ENCODE measurements around the gene ZDHHC14.

Gene ZDHHC14

DNA sequence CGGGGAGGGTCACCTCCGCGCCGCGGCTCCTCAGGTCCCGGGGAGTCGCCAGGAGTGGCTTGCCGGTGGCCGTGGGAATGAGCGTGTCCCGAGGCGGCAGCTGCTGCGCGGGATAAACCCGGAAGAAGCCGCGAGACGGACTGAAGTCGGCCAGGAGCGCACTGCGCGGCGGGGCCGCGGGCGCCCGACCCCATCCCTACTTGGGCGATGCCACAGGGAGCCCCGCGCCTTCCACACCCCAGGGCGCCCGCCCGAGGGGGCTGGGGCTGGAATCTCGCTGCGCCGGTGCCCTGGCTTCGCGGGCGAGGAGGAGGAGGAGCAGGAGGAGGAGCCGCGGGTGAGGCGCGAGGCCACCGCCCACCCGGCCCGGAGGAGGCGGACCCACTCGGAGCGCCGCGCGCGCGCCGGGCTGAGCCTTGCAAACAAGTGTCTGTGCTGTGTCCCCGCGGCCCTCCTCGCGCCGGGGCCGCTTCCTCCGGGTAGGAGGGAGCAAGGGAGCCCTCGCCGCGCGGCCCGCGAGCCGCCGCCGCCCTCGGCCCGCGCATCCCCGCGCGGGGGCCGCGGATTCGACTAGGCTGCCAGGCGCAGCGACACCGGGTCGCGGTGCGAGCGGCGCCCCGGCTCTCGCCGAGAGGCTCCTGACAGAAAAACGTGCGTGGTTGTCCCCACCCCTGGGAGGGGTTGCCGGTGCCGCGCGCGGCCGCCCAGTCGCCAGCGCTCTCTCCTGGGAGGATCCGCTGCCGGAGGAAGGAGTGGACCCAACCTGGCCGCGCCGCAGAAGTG, at the start of gene ZDHHC14:
ZDHHC14 (plus strand) TSS at position 412 of the 783 bp plus-strand sequence.
- H3K36me3 ChIP-seq (replicated peaks; ENCODE audit: insufficient read depth, low read length): no peaks in the 10 kb centered on the region
- no peaks in the 10 kb centered on the region for H4K20me1 ChIP-seq (ENCODE audit: insufficient read depth, low read length)
- peak within 1 kb of the TSS; percentile 48; the same call in 1 of the 2 replicates for H2AFZ ChIP-seq (ENCODE audit: low read length)
- H3K4me1 ChIP-seq (ENCODE audit: low read length): peaks cover 23% of the 10 kb centered on the region
- DNase-seq: peak; percentile 77
- peak within 1 kb of the TSS; percentile 89; the same call in 1 of the 2 replicates for H3K4me2 ChIP-seq (ENCODE audit: low read depth, low read length)
- no peaks in the 10 kb centered on the region for H3K27me3 ChIP-seq (replicated peaks; ENCODE audit: insufficient read depth, low read length)
- H3K9me3 ChIP-seq (replicated peaks; ENCODE audit: insufficient read depth, low read length): no peaks in the 10 kb centered on the region
- peak within 1 kb of the TSS; percentile 82 for H3K27ac ChIP-seq (ENCODE audit: low read length)
- H3K9ac ChIP-seq (ENCODE audit: low read length): peak within 1 kb of the TSS; percentile 97
- TF ChIP-seq, protein P1, sequence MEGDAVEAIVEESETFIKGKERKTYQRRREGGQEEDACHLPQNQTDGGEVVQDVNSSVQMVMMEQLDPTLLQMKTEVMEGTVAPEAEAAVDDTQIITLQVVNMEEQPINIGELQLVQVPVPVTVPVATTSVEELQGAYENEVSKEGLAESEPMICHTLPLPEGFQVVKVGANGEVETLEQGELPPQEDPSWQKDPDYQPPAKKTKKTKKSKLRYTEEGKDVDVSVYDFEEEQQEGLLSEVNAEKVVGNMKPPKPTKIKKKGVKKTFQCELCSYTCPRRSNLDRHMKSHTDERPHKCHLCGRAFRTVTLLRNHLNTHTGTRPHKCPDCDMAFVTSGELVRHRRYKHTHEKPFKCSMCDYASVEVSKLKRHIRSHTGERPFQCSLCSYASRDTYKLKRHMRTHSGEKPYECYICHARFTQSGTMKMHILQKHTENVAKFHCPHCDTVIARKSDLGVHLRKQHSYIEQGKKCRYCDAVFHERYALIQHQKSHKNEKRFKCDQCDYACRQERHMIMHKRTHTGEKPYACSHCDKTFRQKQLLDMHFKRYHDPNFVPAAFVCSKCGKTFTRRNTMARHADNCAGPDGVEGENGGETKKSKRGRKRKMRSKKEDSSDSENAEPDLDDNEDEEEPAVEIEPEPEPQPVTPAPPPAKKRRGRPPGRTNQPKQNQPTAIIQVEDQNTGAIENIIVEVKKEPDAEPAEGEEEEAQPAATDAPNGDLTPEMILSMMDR (IDR thresholded peaks at IDR 0.05; ENCODE audit: low read length): no peak
- TF ChIP-seq EZH2phosphoT487 (IDR thresholded peaks at IDR 0.05; ENCODE audit: low read length) (no peak), EZH2 (optimal IDR thresholded peaks at IDR 0.05; ENCODE audit: low read depth, low read length) (no peak)
- H3K79me2 ChIP-seq (ENCODE audit: low read length): peaks cover 27% of the 10 kb centered on the region
- peak within 1 kb of the TSS; percentile 75 for H3K4me3 ChIP-seq (ENCODE audit: low read length)
- H3F3A ChIP-seq (ENCODE audit: insufficient read depth, low read length): peaks cover 9% of the 10 kb centered on the region
- no peaks in the 10 kb centered on the region for H3K9me2 ChIP-seq (replicated peaks; ENCODE audit: insufficient read depth, low read length)

DNA sequence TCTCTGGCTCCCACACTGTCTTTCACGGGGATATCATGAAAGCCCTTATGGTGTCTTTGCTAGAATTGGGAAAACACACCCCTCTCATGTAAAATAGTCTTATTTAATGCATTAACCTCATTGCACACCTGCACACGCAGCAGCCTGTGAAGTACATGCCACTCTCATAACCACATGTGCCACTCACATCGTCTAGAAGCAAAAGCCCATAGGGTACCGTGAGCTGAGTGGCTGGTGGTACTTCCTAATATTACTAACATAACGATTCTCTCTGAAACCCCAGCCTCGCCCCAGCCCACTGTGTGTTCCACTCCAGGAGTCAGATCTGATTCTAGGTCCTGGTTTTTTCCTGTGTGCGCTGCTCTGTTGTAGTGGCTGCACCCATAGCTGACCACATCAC, 48.2 kb upstream of the ZDHHC14 start:
- no peak overlapping the region for H3K9ac ChIP-seq (ENCODE audit: low read length)
- H2AFZ ChIP-seq (ENCODE audit: low read length): no peak overlapping the region
- no peaks in the 10 kb centered on the region; the same call in 1 of the 2 replicates for H3K27me3 ChIP-seq (replicated peaks; ENCODE audit: insufficient read depth, low read length)
- no peaks in the 10 kb centered on the region for H3K79me2 ChIP-seq (ENCODE audit: low read length)
- DNase-seq: no peak
- H3K9me2 ChIP-seq (replicated peaks; ENCODE audit: insufficient read depth, low read length): no peaks in the 10 kb centered on the region
- no peak overlapping the region for H3K4me2 ChIP-seq (ENCODE audit: low read depth, low read length)
- H3K4me3 ChIP-seq (ENCODE audit: low read length): no peak overlapping the region
- H3K9me3 ChIP-seq (replicated peaks; ENCODE audit: insufficient read depth, low read length): no peaks in the 10 kb centered on the region
- no peaks in the 10 kb centered on the region for H4K20me1 ChIP-seq (ENCODE audit: insufficient read depth, low read length)
- H3F3A ChIP-seq (ENCODE audit: insufficient read depth, low read length): no peaks in the 10 kb centered on the region
- TF ChIP-seq, protein P1 (IDR thresholded peaks at IDR 0.05; ENCODE audit: low read length): no peak
- TF ChIP-seq EZH2phosphoT487 (IDR thresholded peaks at IDR 0.05; ENCODE audit: low read length) (no peak), EZH2 (optimal IDR thresholded peaks at IDR 0.05; ENCODE audit: low read depth, low read length) (no peak)
- no peaks in the 10 kb centered on the region for H3K4me1 ChIP-seq (ENCODE audit: low read length)
- H3K36me3 ChIP-seq (replicated peaks; ENCODE audit: insufficient read depth, low read length): no peaks in the 10 kb centered on the region
- H3K27ac ChIP-seq (ENCODE audit: low read length): no peak overlapping the region

DNA sequence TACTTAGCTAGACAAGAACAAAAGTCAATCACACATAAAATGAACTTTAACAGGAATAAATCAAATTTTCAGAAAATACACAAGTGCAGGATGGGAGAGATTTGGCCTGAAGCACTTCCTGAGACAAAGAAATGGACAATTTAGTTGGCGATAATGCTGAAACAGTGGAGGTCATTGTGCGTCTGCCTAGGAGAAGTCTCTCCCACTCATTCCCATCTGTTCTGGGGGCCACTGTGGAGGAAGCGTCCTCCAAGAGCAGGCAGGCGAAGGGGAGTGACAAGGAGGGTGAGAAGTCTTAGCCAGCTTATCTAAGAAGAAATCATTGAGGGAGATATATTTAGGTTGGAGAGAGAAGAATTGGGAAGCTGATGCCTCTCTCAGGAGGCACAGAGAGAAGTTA, 47.5 kb upstream of the ZDHHC14 start:
- no peak overlapping the region for H3K27ac ChIP-seq (ENCODE audit: low read length)
- H3K9ac ChIP-seq (ENCODE audit: low read length): no peak overlapping the region
- H3K27me3 ChIP-seq (replicated peaks; ENCODE audit: insufficient read depth, low read length): no peaks in the 10 kb centered on the region; the same call in 1 of the 2 replicates

DNA sequence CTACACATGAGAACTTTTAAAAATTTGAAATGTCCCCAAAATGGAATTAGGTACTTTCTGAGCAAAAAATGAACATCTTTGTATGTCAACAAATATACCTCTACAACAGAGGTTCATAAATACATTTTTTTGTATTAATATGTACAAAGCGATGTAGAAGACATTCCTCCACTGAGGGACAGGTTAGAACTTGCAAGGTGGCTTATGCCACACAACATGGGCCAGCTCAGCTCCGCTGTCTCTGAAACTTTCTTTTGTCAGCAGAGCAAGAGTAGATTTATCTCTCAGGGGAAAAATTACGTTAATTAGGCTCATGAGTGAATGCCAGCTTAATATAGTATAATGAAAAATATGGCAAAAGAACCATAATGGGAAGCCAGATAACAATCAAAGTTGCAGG, 47.0 kb upstream of the ZDHHC14 start:
- H3K4me1 ChIP-seq (ENCODE audit: low read length): no peaks in the 10 kb centered on the region
- no peaks in the 10 kb centered on the region for H4K20me1 ChIP-seq (ENCODE audit: insufficient read depth, low read length)
- no peaks in the 10 kb centered on the region for H3K9me2 ChIP-seq (replicated peaks; ENCODE audit: insufficient read depth, low read length)
- H3K36me3 ChIP-seq (replicated peaks; ENCODE audit: insufficient read depth, low read length): no peaks in the 10 kb centered on the region
- no peak overlapping the region for H2AFZ ChIP-seq (ENCODE audit: low read length)
- no peak overlapping the region for H3K9ac ChIP-seq (ENCODE audit: low read length)
- no peak overlapping the region for H3K4me3 ChIP-seq (ENCODE audit: low read length)
- no peak overlapping the region for H3K4me2 ChIP-seq (ENCODE audit: low read depth, low read length)
- TF ChIP-seq EZH2phosphoT487 (IDR thresholded peaks at IDR 0.05; ENCODE audit: low read length) (no peak), EZH2 (optimal IDR thresholded peaks at IDR 0.05; ENCODE audit: low read depth, low read length) (no peak)
- TF ChIP-seq, protein P1 (IDR thresholded peaks at IDR 0.05; ENCODE audit: low read length): no peak
- no peaks in the 10 kb centered on the region for H3K9me3 ChIP-seq (replicated peaks; ENCODE audit: insufficient read depth, low read length)
- DNase-seq: no peak
- no peaks in the 10 kb centered on the region for H3F3A ChIP-seq (ENCODE audit: insufficient read depth, low read length)
- H3K27ac ChIP-seq (ENCODE audit: low read length): no peak overlapping the region
- H3K27me3 ChIP-seq (replicated peaks; ENCODE audit: insufficient read depth, low read length): no peaks in the 10 kb centered on the region; the same call in 1 of the 2 replicates
- no peaks in the 10 kb centered on the region for H3K79me2 ChIP-seq (ENCODE audit: low read length)

More for the DNA sequence above, 47.5 kb upstream of the ZDHHC14 start:
- H3K4me1 ChIP-seq (ENCODE audit: low read length): no peaks in the 10 kb centered on the region
- H3K79me2 ChIP-seq (ENCODE audit: low read length): no peaks in the 10 kb centered on the region
- no peaks in the 10 kb centered on the region for H3K9me3 ChIP-seq (replicated peaks; ENCODE audit: insufficient read depth, low read length)
- no peak overlapping the region for H3K4me3 ChIP-seq (ENCODE audit: low read length)
- H3K36me3 ChIP-seq (replicated peaks; ENCODE audit: insufficient read depth, low read length): no peaks in the 10 kb centered on the region
- DNase-seq: no peak
- no peak overlapping the region for H3K4me2 ChIP-seq (ENCODE audit: low read depth, low read length)
- no peaks in the 10 kb centered on the region for H3F3A ChIP-seq (ENCODE audit: insufficient read depth, low read length)
- no peaks in the 10 kb centered on the region for H4K20me1 ChIP-seq (ENCODE audit: insufficient read depth, low read length)
- no peak for TF ChIP-seq EZH2phosphoT487 (IDR thresholded peaks at IDR 0.05; ENCODE audit: low read length)
- no peaks in the 10 kb centered on the region for H3K9me2 ChIP-seq (replicated peaks; ENCODE audit: insufficient read depth, low read length)
- H2AFZ ChIP-seq (ENCODE audit: low read length): no peak overlapping the region
